Psoas muscle (tissue), 8 donors: ENCODE measurements around the gene ZNF778. TPM values are rescaled to one million over a fixed set of nuclear protein-coding genes. Genes with fewer than 3 reads are reported as not detected.

Source experiments
- ATAC-seq, 4 donors: fragments of 200-7000 bp; cut with Tn5 transposase; one replicate each; pipeline ENCODE4 v1.9.1; 2020; ENCODE audit warnings: moderate library complexity in 3 of 4, mild to moderate bottlenecking in 2 of 4
- DNase-seq, 2 donors: peaks; one replicate each; pipeline ENCODE4 v3.0.0-alpha.2; 2020
- H3K27ac ChIP-seq: fragments of 200-600 bp; one replicate; pipeline ENCODE4 v1.8.0; 2022
- H3K27me3 ChIP-seq, 3 donors: fragments of 200-600 bp in 1 of 3; one replicate each; pipeline versions ENCODE4 v1.6.1 to v1.8.0; 2013 to 2022; ENCODE audit warnings: low read length in 2 of 3, mild to moderate bottlenecking in 2 of 3, moderate library complexity in 1 of 3; ENCODE audit not compliant: insufficient read depth in 3 of 3
- H3K36me3 ChIP-seq, 2 donors: fragments of 200-600 bp in 1 of 2; one replicate each; pipeline versions ENCODE4 v1.6.1 to v1.8.0; 2013 to 2022; ENCODE audit warnings: low read depth in 1 of 2, mild to moderate bottlenecking in 1 of 2, moderate library complexity in 1 of 2; ENCODE audit not compliant: insufficient read depth in 1 of 2
- H3K4me1 ChIP-seq: fragments of 200-600 bp; one replicate; pipeline ENCODE4 v1.8.0; 2022
- H3K4me3 ChIP-seq: fragments of 200-600 bp; one replicate; pipeline ENCODE4 v1.8.0; 2022; ENCODE audit warnings: mild to moderate bottlenecking
- H3K9me3 ChIP-seq: fragments of 200-600 bp; one replicate; pipeline ENCODE4 v1.8.0; 2022
- CTCF ChIP-seq: fragments of 200-600 bp; IDR thresholded peaks from one replicate; pipeline ENCODE4 v1.8.0; 2022; ENCODE audit warnings: antibody characterized with exemption
- WGBS, 3 donors: extraction: QIAGEN DNeasy Blood & Tissue Kit; methylation state at CpG; one replicate each; pipeline versions ENCODE4 v1.1.6 to v1.1.7; 2013; 5-methylcytosine and 5-hydroxymethylcytosine counted together
- intact Hi-C, 2 donors: fragments of 100-400 bp; cut with DNase I; formaldehyde crosslinking; loops; one replicate each; pipeline versions ENCODE4 v1.11.0 to v1.14.2; 2022
- polyA plus RNA-seq, 3 donors: library from polyadenylated mRNA; stranded (reverse); fragments of 200-250 nt; gene quantifications; one replicate each; pipeline ENCODE4 v1.2.3, GENCODE V29; 2013
- total RNA-seq, 4 donors: library from RNA; stranded (reverse); fragmentation: NEBNext Ultra II Directional in 2 of 4; extraction: Animal tissue kit (Norgen Biotek cat#: 25700) in 2 of 4; gene quantifications; one replicate each; pipeline versions ENCODE4 v1.2.1 to v1.2.4, GENCODE V29; 2021 to 2023
- donor health status: healthy with polysubstance abuse.
- donor health status: DM: no; HTN: no; CAD: no; lungs with moderate emphysema.
- donor health status: Bipolar disorder and iron deficiency.
- donor health status: healthy.
- donor health status: DM: yes; HTN: yes; CAD: no.
- donor health status: DM: no; HTN: no; CAD: no.
- donor health status: DM: no; HTN: no; CAD: no.
- donor health status: DM: yes; HTN: yes; CAD: no.

The ZNF778 gene
- total and polyA plus RNA-seq, 7 donors, result 2.2 to 15.3 (median 10.2) TPM

DNA sequence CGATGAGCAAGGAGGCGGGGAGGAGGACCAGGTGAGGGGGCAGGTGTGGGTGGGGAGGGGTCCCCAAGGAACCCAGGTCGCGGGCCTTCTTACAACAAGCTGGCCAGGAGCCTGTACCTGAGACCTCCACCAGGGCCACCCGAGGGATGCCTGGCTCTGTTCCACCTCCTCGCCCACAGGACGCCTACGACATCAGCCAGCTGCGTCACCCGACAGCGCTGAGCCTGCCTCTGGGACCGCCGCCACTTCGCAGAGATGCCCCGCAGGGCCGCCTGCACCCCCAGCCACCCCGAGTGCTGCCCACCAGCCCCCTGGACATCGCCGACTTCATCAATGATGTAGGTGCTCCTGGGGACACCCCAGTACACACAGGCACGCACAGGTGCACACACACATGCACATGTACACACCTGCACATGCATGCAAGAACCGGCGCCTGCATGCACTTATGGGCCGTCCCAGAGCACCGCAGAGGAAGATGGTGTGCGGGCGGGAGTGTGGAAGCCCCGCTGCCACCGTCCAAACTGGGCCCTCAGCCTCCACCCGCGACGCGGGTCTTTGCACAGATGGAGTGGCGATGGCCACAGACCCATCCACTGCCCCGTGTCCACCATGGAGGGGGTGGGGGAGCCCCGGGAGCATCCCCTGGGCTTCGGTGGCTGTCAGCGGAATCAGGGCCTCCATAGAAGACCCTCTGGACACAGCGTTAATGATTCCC lies 23.8 kb upstream of the ZNF778 start:
- H3K27ac ChIP-seq, result no peak overlapping the region
- no peak for ATAC-seq
- peaks cover 0 to 38% of the 10 kb centered on the region in 2 donors for H3K36me3 ChIP-seq
- no peaks in the 10 kb centered on the region for H3K9me3 ChIP-seq
- peak in 1 of 2 donors; percentile 58 for DNase-seq
- peaks cover 0 to 13% (median 0%) of the 10 kb centered on the region in 3 donors for H3K27me3 ChIP-seq
- TF ChIP-seq CTCF, result no peak
- no peak overlapping the region for H3K4me3 ChIP-seq
- intact Hi-C loops, result no loop called here
- H3K4me1 ChIP-seq, result no peaks in the 10 kb centered on the region
- 75 to 78% (median 78%) methylated on average over 35 to 38 of the region's 38 CpGs for WGBS, 3 donors

DNA sequence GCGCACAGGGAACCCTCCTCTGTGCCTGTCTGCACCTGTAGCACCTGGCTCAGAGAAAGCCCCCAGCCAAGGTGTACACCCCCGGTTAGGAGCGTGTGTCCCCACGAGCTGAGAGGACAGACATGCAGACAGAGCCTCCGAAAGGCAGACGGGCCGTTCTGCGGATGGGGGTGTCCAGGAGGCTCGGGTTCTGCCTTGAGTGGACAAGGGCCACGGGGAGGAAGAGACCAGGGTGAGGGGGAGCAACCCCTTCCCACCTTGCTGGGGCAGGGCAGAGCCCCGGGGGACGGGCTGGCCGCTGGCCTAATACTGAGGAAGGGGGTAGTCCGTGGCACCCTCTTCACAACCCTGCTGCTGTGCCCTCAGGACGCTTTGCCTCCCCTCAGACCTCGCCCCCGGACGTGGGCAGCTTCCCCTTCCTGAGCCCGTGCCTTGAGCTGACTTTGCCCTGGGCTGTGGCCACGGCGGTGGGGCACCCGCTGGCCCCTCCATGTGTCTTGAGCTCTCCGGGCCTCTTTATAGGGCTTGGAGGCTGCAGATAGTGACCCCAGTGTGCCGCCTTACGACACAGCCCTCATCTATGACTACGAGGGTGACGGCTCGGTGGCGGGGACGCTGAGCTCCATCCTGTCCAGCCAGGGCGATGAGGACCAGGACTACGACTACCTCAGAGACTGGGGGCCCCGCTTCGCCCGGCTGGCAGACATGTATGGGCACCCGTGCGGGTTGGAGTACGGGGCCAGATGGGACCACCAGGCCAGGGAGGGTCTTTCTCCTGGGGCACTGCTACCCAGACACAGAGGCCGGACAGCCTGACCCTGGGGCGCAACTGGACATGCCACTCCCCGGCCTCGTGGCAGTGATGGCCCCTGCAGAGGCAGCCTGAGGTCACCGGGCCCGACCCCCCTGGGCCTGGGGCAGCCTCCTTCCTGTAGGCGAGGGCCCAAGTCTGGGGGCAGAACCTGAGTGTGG lies 22.9 kb upstream of the ZNF778 start:
- intact Hi-C loops, result no loop called here
- TF ChIP-seq CTCF, result no peak
- ATAC-seq (no peak), DNase-seq (peak in 1 of 2 donors; percentile 58)
- Histone ChIP-seq H3K36me3 (peaks cover 0 to 37% of the 10 kb centered on the region in 2 donors), H3K4me3 (no peak overlapping the region), H3K27ac (no peak overlapping the region), H3K27me3 (peaks cover 0 to 22% (median 6%) of the 10 kb centered on the region in 3 donors), H3K4me1 (no peaks in the 10 kb centered on the region), H3K9me3 (no peaks in the 10 kb centered on the region)
- WGBS, 3 donors, result 83 to 86% (median 84%) methylated on average over 42 to 45 of the region's 45 CpGs

GRCh38 chr16:89195521-89196171 lies 21.9 kb upstream of the ZNF778 start:
- 74 to 82% (median 80%) methylated on average over 20 to 21 of the region's 21 CpGs for WGBS, 3 donors

More at GRCh38 chr16:89195521-89196171, 21.9 kb upstream of the ZNF778 start:
- Histone ChIP-seq H3K4me1 (no peaks in the 10 kb centered on the region), H3K27me3 (peaks cover 0 to 32% (median 16%) of the 10 kb centered on the region in 3 donors), H3K9me3 (no peaks in the 10 kb centered on the region), H3K36me3 (peaks cover 0 to 27% of the 10 kb centered on the region in 2 donors), H3K4me3 (no peak overlapping the region), H3K27ac (no peak overlapping the region)
- DNase-seq (peak in 1 of 2 donors; percentile 47), ATAC-seq (peak in 1 of 4 donors; percentile 2)
- no peak for TF ChIP-seq CTCF
- intact Hi-C loops, result no loop called here
